ENCODE data around the gene AARS2.
"Not testable (repeated sequence)": the region's sequence is repeated elsewhere in the genome, so short reads cannot be mapped to it uniquely, and the experiment has no call there.

Gene AARS2

GRCh38 chr6:44341095-44341890 lies 28.1 kb upstream of the AARS2 start:
- Mint-ChIP-seq H3K27ac (ENCODE audit: low read depth) (no peak overlapping the region), H3K27me3 (peaks cover 41% of the 10 kb centered on the region), H3K4me1 (no peaks in the 10 kb centered on the region), H3K36me3 (ENCODE audit: insufficient read depth) (no peaks in the 10 kb centered on the region), H3K9me3 (no peaks in the 10 kb centered on the region), H3K4me3 (no peak overlapping the region)
- no peak for ATAC-seq (replicated peaks; ENCODE audit: extremely low read depth, poor library complexity, severe bottlenecking)
- no peak for DNase-seq (ENCODE audit: low spot score in 2 of 2)

GRCh38 chr6:44339763-44340625 lies 26.8 kb upstream of the AARS2 start:
- H3K4me3 Mint-ChIP-seq = no peak overlapping the region
- H3K27me3 Mint-ChIP-seq = peaks cover 39% of the 10 kb centered on the region
- H3K36me3 Mint-ChIP-seq (ENCODE audit: insufficient read depth) = no peaks in the 10 kb centered on the region
- ATAC-seq (replicated peaks; ENCODE audit: extremely low read depth, poor library complexity, severe bottlenecking) (no peak), DNase-seq (ENCODE audit: low spot score in 2 of 2) (no peak)
- no peak overlapping the region for H3K27ac Mint-ChIP-seq (ENCODE audit: low read depth)
- H3K4me1 Mint-ChIP-seq = no peaks in the 10 kb centered on the region
- H3K9me3 Mint-ChIP-seq = no peaks in the 10 kb centered on the region

- no peak for ATAC-seq (replicated peaks; ENCODE audit: extremely low read depth, poor library complexity, severe bottlenecking)
- Mint-ChIP-seq H3K36me3 (ENCODE audit: insufficient read depth) (no peaks in the 10 kb centered on the region), H3K9me3 (no peaks in the 10 kb centered on the region)
Measured at GRCh38 chr6:44339301-44339700, 26.2 kb upstream of the AARS2 start.

GRCh38 chr6:44338228-44339122 lies 25.3 kb upstream of the AARS2 start:
- Mint-ChIP-seq H3K4me3 (no peak overlapping the region), H3K27ac (ENCODE audit: low read depth) (no peak overlapping the region), H3K9me3 (no peaks in the 10 kb centered on the region), H3K4me1 (no peaks in the 10 kb centered on the region), H3K36me3 (ENCODE audit: insufficient read depth) (no peaks in the 10 kb centered on the region), H3K27me3 (peaks cover 26% of the 10 kb centered on the region)
- peak; percentile 35 to 57 for DNase-seq (ENCODE audit: low spot score in 2 of 2)
- peak; percentile 77 for ATAC-seq (replicated peaks; ENCODE audit: extremely low read depth, poor library complexity, severe bottlenecking)

More at GRCh38 chr6:44339301-44339700, 26.2 kb upstream of the AARS2 start:
- Mint-ChIP-seq H3K4me1 (no peaks in the 10 kb centered on the region), H3K27me3 (peaks cover 32% of the 10 kb centered on the region), H3K27ac (ENCODE audit: low read depth) (no peak overlapping the region), H3K4me3 (no peak overlapping the region)
- no peak for DNase-seq (ENCODE audit: low spot score in 2 of 2)

- no peak overlapping the region for H3K27ac Mint-ChIP-seq (ENCODE audit: low read depth)
- H3K27me3 Mint-ChIP-seq = peaks cover 31% of the 10 kb centered on the region
- ATAC-seq (replicated peaks; ENCODE audit: extremely low read depth, poor library complexity, severe bottlenecking) (no peak), DNase-seq (ENCODE audit: low spot score in 2 of 2) (no peak)
- H3K4me1 Mint-ChIP-seq = no peaks in the 10 kb centered on the region
- H3K4me3 Mint-ChIP-seq = no peak overlapping the region
- no peaks in the 10 kb centered on the region for H3K9me3 Mint-ChIP-seq
- H3K36me3 Mint-ChIP-seq (ENCODE audit: insufficient read depth) = no peaks in the 10 kb centered on the region
Measured at GRCh38 chr6:44335631-44336030, 22.5 kb upstream of the AARS2 start.

- H3K9me3 Mint-ChIP-seq = no peaks in the 10 kb centered on the region
- no peaks in the 10 kb centered on the region for H3K4me1 Mint-ChIP-seq
- H3K36me3 Mint-ChIP-seq (ENCODE audit: insufficient read depth) = no peaks in the 10 kb centered on the region
- H3K27me3 Mint-ChIP-seq = peaks cover 48% of the 10 kb centered on the region
- ATAC-seq (replicated peaks; ENCODE audit: extremely low read depth, poor library complexity, severe bottlenecking) = no peak
- H3K27ac Mint-ChIP-seq (ENCODE audit: low read depth) = no peak overlapping the region
- no peak overlapping the region for H3K4me3 Mint-ChIP-seq
- DNase-seq (ENCODE audit: low spot score in 2 of 2) = no peak
Measured at GRCh38 chr6:44333942-44334341, 20.8 kb upstream of the AARS2 start.

GRCh38 chr6:44333273-44333919 lies 20.2 kb upstream of the AARS2 start:
- DNase-seq (ENCODE audit: low spot score in 2 of 2) (no peak), ATAC-seq (replicated peaks; ENCODE audit: extremely low read depth, poor library complexity, severe bottlenecking) (no peak)
- no peaks in the 10 kb centered on the region for H3K4me1 Mint-ChIP-seq
- H3K27me3 Mint-ChIP-seq = peaks cover 53% of the 10 kb centered on the region
- no peak overlapping the region for H3K4me3 Mint-ChIP-seq
- no peaks in the 10 kb centered on the region for H3K9me3 Mint-ChIP-seq
- H3K27ac Mint-ChIP-seq (ENCODE audit: low read depth) = no peak overlapping the region
- no peaks in the 10 kb centered on the region for H3K36me3 Mint-ChIP-seq (ENCODE audit: insufficient read depth)

GRCh38 chr6:44332585-44332984 lies 19.4 kb upstream of the AARS2 start:
- Mint-ChIP-seq H3K36me3 (ENCODE audit: insufficient read depth) (no peaks in the 10 kb centered on the region), H3K4me3 (no peak overlapping the region), H3K9me3 (no peaks in the 10 kb centered on the region), H3K27me3 (peaks cover 61% of the 10 kb centered on the region), H3K27ac (ENCODE audit: low read depth) (no peak overlapping the region), H3K4me1 (no peaks in the 10 kb centered on the region)
- ATAC-seq (replicated peaks; ENCODE audit: extremely low read depth, poor library complexity, severe bottlenecking) (no peak), DNase-seq (ENCODE audit: low spot score in 2 of 2) (no peak)

GRCh38 chr6:44329858-44330257 lies 16.7 kb upstream of the AARS2 start:
- Mint-ChIP-seq H3K4me3 (no peak overlapping the region), H3K27me3 (peaks cover 63% of the 10 kb centered on the region), H3K27ac (ENCODE audit: low read depth) (no peak overlapping the region), H3K9me3 (no peaks in the 10 kb centered on the region), H3K4me1 (no peaks in the 10 kb centered on the region), H3K36me3 (ENCODE audit: insufficient read depth) (no peaks in the 10 kb centered on the region)
- no peak for DNase-seq (ENCODE audit: low spot score in 2 of 2)
- no peak for ATAC-seq (replicated peaks; ENCODE audit: extremely low read depth, poor library complexity, severe bottlenecking)

- not testable (repeated sequence) for H3K4me1 Mint-ChIP-seq; DNase-seq (ENCODE audit: low spot score in 2 of 2); ATAC-seq (replicated peaks; ENCODE audit: extremely low read depth, poor library complexity, severe bottlenecking); H3K27ac Mint-ChIP-seq (ENCODE audit: low read depth); H3K4me3 Mint-ChIP-seq; H3K36me3 Mint-ChIP-seq (ENCODE audit: insufficient read depth); H3K9me3 Mint-ChIP-seq
- peaks cover 58% of the 10 kb centered on the region for H3K27me3 Mint-ChIP-seq
Measured at GRCh38 chr6:44328203-44328602, 15.1 kb upstream of the AARS2 start.

GRCh38 chr6:44327760-44328159 lies 14.6 kb upstream of the AARS2 start:
- Mint-ChIP-seq H3K27ac (ENCODE audit: low read depth) (no peak overlapping the region), H3K4me3 (no peak overlapping the region), H3K27me3 (peaks cover 54% of the 10 kb centered on the region), H3K4me1 (no peaks in the 10 kb centered on the region), H3K36me3 (ENCODE audit: insufficient read depth) (no peaks in the 10 kb centered on the region), H3K9me3 (no peaks in the 10 kb centered on the region)
- DNase-seq (ENCODE audit: low spot score in 2 of 2) (no peak), ATAC-seq (replicated peaks; ENCODE audit: extremely low read depth, poor library complexity, severe bottlenecking) (no peak)

GRCh38 chr6:44327096-44327495 lies 13.9 kb upstream of the AARS2 start:
- Mint-ChIP-seq H3K4me1 (no peaks in the 10 kb centered on the region), H3K4me3 (no peak overlapping the region), H3K9me3 (no peaks in the 10 kb centered on the region), H3K36me3 (ENCODE audit: insufficient read depth) (no peaks in the 10 kb centered on the region), H3K27ac (ENCODE audit: low read depth) (no peak overlapping the region), H3K27me3 (peaks cover 47% of the 10 kb centered on the region)
- ATAC-seq (replicated peaks; ENCODE audit: extremely low read depth, poor library complexity, severe bottlenecking) (no peak), DNase-seq (ENCODE audit: low spot score in 2 of 2) (no peak)

Data from central memory CD8-positive, alpha-beta T cell (primary cell).